Osteoblast (primary cell): Measurements from ENCODE around the gene TMEM98. TPM values are rescaled to one million over a fixed set of nuclear protein-coding genes. Genes with fewer than 3 reads are reported as not detected.
"Not testable (repeated sequence)": the region's sequence is repeated elsewhere in the genome, so short reads cannot be mapped to it uniquely, and the experiment has no call there.

Experiments
- DNase-seq: peaks from one replicate; pipeline ENCODE4 v3.0.0; 2011; ENCODE audit warnings: low spot score, mixed read lengths; ENCODE audit not compliant: insufficient read length; ENCODE audit errors: missing footprints
- H2AFZ ChIP-seq: 2 replicates; pipeline ENCODE4 v1.6.0; 2011; ENCODE audit warnings: mild to moderate bottlenecking, low read length
- H3K27ac ChIP-seq: 2 replicates; pipeline ENCODE4 v1.5.1; 2011; ENCODE audit warnings: mild to moderate bottlenecking, low read depth, low read length, moderate library complexity
- H3K27me3 ChIP-seq: 2 replicates; pipeline ENCODE4 v1.6.0; 2012; ENCODE audit warnings: mild to moderate bottlenecking, control low read depth, inconsistent platforms, low read length, moderate library complexity; ENCODE audit not compliant: insufficient read depth
- H3K36me3 ChIP-seq: 2 replicates; pipeline ENCODE4 v1.5.1; 2011; ENCODE audit warnings: mild to moderate bottlenecking, low read length, control low read depth, moderate library complexity; ENCODE audit not compliant: insufficient read depth
- H3K4me1 ChIP-seq: 2 replicates; pipeline ENCODE4 v1.5.1; 2011; ENCODE audit warnings: mild to moderate bottlenecking, low read length, control low read depth, moderate library complexity; ENCODE audit not compliant: insufficient read depth
- H3K4me2 ChIP-seq: 2 replicates; pipeline ENCODE4 v1.6.0; 2011; ENCODE audit warnings: mild to moderate bottlenecking, low read length; ENCODE audit not compliant: insufficient read depth
- H3K4me3 ChIP-seq: fragments of 200-600 bp; sonication (generic); 3 replicates; pipeline ENCODE4 v1.5.1; 2012; ENCODE audit warnings: mild to moderate bottlenecking, low read length, inconsistent platforms; ENCODE audit not compliant: insufficient read depth
- H3K79me2 ChIP-seq: 2 replicates; pipeline ENCODE4 v1.6.0; 2012; ENCODE audit warnings: mild to moderate bottlenecking, low read length, control low read depth, inconsistent platforms; ENCODE audit not compliant: insufficient read depth
- H3K9me3 ChIP-seq: 2 replicates; pipeline ENCODE4 v1.5.1; 2011; ENCODE audit warnings: low read depth, low read length, control low read depth
- H4K20me1 ChIP-seq: 2 replicates; pipeline ENCODE4 v1.6.0; 2012; ENCODE audit warnings: mild to moderate bottlenecking, low read length, control low read depth; ENCODE audit not compliant: insufficient read depth
- total RNA-seq: library from RNA; depleted of rRNA; stranded (reverse); fragments of >200 nt; gene quantifications from 2 replicates; pipeline ENCODE4 v1.2.3, GENCODE V29; 2012
- TF ChIP-seq, protein P1 (sequence below): IDR thresholded peaks from 2 replicates; pipeline ENCODE4 v1.5.1; 2011; ENCODE audit warnings: mild to moderate bottlenecking, low read depth, low read length, moderate library complexity; ENCODE audit errors: extremely low read depth

TMEM98 gene
- total RNA-seq, 1 donor = 121 TPM

DNA sequence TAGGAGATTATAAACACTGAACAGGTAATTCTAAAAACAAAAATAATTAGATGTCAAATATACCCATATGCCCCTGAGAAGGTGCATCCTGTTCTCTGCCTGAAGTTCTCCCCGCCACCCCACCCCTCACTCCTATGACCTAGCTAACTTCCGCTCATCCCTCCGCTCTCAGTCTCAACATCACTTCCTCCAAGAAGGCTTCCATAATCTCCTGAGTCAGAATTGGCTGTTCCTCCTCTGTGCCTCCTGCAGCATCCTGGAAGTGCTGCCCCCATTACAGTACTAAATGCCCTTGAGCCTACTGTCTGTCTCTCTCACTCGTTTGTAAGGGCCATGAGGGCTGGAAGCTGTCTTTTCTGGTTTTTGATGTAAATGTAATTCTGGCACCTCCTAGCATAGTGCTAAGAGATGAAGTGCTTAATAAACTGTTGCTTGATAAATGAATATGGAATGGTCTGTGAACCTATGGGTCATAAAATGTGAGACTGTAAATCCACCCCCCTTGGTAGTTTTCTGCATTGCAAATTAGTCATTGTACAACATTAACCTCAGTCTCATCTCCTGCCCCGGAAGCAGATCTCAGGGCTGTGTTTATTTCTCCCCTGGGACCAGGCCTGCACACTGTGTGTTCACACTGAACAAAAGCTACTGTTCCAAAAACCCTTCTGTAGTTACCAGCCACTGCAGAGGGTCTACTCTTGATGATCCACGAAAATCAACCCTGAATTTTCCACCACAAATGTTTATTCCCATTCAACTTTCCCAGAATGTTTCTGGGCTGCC lies 47.1 kb upstream of the TMEM98 start:
- Histone ChIP-seq H3K4me2 (no peak overlapping the region), H3K4me1 (peaks cover 35% of the 10 kb centered on the region), H4K20me1 (no peaks in the 10 kb centered on the region), H2AFZ (peak overlapping the region; percentile 36), H3K4me3 (no peak overlapping the region), H3K27me3 (no peaks in the 10 kb centered on the region), H3K36me3 (no peaks in the 10 kb centered on the region), H3K27ac (no peak overlapping the region), H3K9me3 (no peaks in the 10 kb centered on the region), H3K79me2 (no peaks in the 10 kb centered on the region)
- peak; percentile 58 for DNase-seq
- TF ChIP-seq, protein P1, sequence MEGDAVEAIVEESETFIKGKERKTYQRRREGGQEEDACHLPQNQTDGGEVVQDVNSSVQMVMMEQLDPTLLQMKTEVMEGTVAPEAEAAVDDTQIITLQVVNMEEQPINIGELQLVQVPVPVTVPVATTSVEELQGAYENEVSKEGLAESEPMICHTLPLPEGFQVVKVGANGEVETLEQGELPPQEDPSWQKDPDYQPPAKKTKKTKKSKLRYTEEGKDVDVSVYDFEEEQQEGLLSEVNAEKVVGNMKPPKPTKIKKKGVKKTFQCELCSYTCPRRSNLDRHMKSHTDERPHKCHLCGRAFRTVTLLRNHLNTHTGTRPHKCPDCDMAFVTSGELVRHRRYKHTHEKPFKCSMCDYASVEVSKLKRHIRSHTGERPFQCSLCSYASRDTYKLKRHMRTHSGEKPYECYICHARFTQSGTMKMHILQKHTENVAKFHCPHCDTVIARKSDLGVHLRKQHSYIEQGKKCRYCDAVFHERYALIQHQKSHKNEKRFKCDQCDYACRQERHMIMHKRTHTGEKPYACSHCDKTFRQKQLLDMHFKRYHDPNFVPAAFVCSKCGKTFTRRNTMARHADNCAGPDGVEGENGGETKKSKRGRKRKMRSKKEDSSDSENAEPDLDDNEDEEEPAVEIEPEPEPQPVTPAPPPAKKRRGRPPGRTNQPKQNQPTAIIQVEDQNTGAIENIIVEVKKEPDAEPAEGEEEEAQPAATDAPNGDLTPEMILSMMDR = no peak

DNA sequence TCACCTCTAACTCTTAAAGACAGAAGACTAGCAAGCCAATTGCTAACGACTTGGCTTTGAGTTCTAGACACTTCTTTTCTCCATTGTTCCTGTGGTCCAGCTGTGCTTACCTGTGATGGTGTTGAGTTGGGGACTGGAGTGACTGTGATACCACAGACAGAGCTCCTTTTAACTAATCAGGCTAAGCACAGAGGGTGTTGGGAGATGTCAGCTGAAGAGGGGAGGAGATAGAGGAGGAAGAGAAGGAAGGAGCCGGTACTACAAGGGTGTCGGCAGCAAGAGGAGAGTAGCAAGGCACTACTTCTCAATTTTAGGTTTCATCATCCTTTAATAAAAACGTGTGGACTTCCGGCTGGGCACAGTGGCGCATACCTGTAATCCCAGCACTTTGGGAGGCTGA lies 45.9 kb upstream of the TMEM98 start:
- H4K20me1 ChIP-seq = no peaks in the 10 kb centered on the region
- H3K27me3 ChIP-seq = no peaks in the 10 kb centered on the region
- no peaks in the 10 kb centered on the region for H3K9me3 ChIP-seq
- H3K79me2 ChIP-seq = no peaks in the 10 kb centered on the region
- no peak overlapping the region for H3K4me2 ChIP-seq
- no peak overlapping the region for H3K27ac ChIP-seq
- no peak overlapping the region for H2AFZ ChIP-seq
- H3K36me3 ChIP-seq = no peaks in the 10 kb centered on the region
- H3K4me1 ChIP-seq = peaks cover 32% of the 10 kb centered on the region
- TF ChIP-seq, protein P1 = no peak
- peak; percentile 32 for DNase-seq
- no peak overlapping the region for H3K4me3 ChIP-seq

DNA sequence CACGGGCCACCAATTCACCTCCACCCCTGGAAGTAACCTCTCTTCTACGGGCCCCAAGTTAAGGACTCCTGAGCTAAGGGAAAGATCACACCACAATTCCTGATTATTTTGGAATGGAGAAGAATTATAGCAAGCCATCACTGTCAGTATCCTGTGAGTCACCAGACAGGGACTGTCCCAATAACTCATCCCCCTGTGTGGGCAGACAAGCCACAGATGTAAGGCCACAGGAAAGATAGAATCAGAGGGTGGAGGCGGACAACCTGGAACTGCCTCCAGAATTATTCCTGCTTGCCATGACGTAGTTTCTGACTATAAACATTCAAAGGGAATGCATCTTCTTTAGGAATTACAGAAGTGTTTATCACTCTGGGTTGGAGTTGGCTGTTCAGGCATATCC lies 45.2 kb upstream of the TMEM98 start:
- no peak overlapping the region for H3K4me3 ChIP-seq
- no peaks in the 10 kb centered on the region for H3K27me3 ChIP-seq
- H3K27ac ChIP-seq = no peak overlapping the region
- TF ChIP-seq, protein P1 = no peak
- H3K4me1 ChIP-seq = peaks cover 27% of the 10 kb centered on the region
- peak; percentile 61 for DNase-seq
- no peaks in the 10 kb centered on the region for H3K36me3 ChIP-seq
- no peak overlapping the region for H3K4me2 ChIP-seq
- peak overlapping the region; percentile 48 for H2AFZ ChIP-seq
- H3K9me3 ChIP-seq = no peaks in the 10 kb centered on the region
- no peaks in the 10 kb centered on the region for H3K79me2 ChIP-seq
- H4K20me1 ChIP-seq = no peaks in the 10 kb centered on the region

DNA sequence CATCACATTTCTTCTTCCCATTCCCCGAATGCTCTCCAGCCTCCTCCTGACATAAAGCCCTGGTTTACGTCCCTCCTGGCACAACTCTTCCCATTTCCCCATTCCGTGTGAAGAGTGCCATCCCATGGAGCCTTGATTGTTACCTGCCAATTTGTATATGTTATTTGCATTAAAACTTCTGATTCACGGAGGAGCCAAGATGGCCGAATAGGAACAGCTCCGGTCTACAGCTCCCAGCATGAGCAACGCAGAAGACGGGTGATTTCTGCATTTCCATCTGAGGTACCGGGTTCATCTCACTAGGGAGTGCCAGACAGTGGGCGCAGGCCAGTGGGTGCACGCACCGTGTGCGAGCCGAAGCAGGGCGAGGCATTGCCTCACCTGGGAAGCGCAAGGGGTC lies 41.0 kb upstream of the TMEM98 start:
- H3K27ac ChIP-seq, H4K20me1 ChIP-seq, H3K4me3 ChIP-seq, H3K36me3 ChIP-seq, H3K79me2 ChIP-seq, H3K27me3 ChIP-seq, H3K4me1 ChIP-seq, H3K9me3 ChIP-seq, H2AFZ ChIP-seq, H3K4me2 ChIP-seq: not testable (repeated sequence)
- DNase-seq = peak; percentile 35

DNA sequence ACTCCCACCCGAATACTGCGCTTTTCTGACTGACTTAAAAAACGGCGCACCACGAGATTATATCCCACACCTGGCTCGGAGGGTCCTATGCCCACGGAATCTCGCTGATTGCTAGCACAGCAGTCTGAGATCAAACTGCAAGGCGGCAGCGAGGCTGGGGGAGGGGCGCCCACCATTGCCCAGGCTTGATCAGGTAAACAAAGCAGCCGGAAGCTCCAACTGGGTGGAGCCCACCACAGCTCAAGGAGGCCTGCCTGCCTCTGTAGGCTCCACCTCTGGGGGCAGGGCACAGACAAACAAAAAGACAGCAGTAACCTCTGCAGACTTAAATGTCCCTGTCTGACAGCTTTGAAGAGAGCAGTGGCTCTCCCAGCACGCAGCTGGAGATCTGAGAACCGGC lies 40.5 kb upstream of the TMEM98 start:
- H2AFZ ChIP-seq, H3K4me3 ChIP-seq, H4K20me1 ChIP-seq, H3K36me3 ChIP-seq, H3K27ac ChIP-seq, H3K4me1 ChIP-seq, DNase-seq, H3K4me2 ChIP-seq, H3K9me3 ChIP-seq, H3K27me3 ChIP-seq, H3K79me2 ChIP-seq: not testable (repeated sequence)
